ENCODE results near the gene CAMTA1.

DNA sequence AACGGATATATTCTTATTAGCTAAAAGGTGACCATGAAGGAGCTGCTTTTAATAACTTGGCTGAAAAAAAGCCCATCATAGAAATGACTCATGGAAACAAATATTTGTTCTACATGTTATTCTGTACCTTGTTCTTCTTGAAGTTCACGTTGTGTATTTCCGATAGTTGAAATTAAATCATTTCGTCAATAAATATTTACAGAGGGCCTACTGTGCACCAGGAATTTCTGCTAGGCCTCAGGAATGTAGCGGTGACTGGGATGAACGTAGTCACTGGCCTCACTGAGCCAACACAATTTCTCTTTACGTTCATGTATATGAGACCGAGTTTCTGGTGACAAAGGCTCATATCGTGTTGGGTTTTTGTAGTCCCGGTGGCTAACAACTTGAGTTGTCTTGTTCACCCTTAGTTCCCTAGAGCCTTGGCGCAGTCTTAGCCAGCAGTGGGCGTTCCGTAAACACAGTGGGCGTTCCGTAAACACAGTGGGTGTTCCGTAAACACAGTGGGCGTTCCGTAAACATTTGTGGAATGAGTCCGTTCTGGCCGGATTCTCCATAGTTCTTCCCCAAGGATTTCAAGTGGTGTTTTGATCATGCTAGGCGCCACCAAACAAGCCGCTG, 932.6 kb downstream of the CAMTA1 start:
- TF ChIP-seq, protein P1, sequence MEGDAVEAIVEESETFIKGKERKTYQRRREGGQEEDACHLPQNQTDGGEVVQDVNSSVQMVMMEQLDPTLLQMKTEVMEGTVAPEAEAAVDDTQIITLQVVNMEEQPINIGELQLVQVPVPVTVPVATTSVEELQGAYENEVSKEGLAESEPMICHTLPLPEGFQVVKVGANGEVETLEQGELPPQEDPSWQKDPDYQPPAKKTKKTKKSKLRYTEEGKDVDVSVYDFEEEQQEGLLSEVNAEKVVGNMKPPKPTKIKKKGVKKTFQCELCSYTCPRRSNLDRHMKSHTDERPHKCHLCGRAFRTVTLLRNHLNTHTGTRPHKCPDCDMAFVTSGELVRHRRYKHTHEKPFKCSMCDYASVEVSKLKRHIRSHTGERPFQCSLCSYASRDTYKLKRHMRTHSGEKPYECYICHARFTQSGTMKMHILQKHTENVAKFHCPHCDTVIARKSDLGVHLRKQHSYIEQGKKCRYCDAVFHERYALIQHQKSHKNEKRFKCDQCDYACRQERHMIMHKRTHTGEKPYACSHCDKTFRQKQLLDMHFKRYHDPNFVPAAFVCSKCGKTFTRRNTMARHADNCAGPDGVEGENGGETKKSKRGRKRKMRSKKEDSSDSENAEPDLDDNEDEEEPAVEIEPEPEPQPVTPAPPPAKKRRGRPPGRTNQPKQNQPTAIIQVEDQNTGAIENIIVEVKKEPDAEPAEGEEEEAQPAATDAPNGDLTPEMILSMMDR (IDR thresholded peaks at IDR 0.05): no peak
- no peak for TF ChIP-seq POLR2A (IDR thresholded peaks at IDR 0.05)
